A673 (cell line): Measurements from ENCODE around the gene RBPMS2. TPM values are rescaled to one million over a fixed set of nuclear protein-coding genes. Genes with fewer than 3 reads are reported as not detected.
"Not testable (repeated sequence)": the region's sequence is repeated elsewhere in the genome, so short reads cannot be mapped to it uniquely, and the experiment has no call there.

Experiments used
- BruUV-seq: library from RNA; stranded (reverse); fragments of 400-500 nt; replicated peaks from 2 replicates; lab custom pipeline; 2021; lab: Mats Ljungman, UMichigan
- CTCF ChIA-PET: fragments of 300-600 bp; sonication (Branson Sonifier 250); formaldehyde crosslinking; loops from one replicate; lab custom pipeline; 2022; ENCODE audit warnings: antibody characterized with exemption; lab: Charles Lee
- POLR2A ChIA-PET: fragments of 300-600 bp; sonication (Branson Sonifier 250); formaldehyde crosslinking; loops from one replicate; lab custom pipeline; 2022; ENCODE audit warnings: antibody characterized with exemption; ENCODE audit not compliant: low non-redundant PET; lab: Charles Lee
- DNase-seq: peaks from one replicate; pipeline ENCODE4 v3.0.0-alpha.2; 2015; ENCODE audit warnings: low spot score
- H3K27ac ChIP-seq: fragments of 200-600 bp; sonication (generic); 2 replicates; pipeline ENCODE4 v1.5.1; 2016; ENCODE audit warnings: mixed run types, low read depth, mild to moderate bottlenecking, mixed read lengths, antibody characterized with exemption, low read length; ENCODE audit not compliant: poor library complexity, severe bottlenecking
- H3K27me3 ChIP-seq: fragments of 200-600 bp; sonication (generic); replicated peaks from 2 replicates; pipeline ENCODE4 v1.6.1; 2017; ENCODE audit warnings: mixed run types, low read depth, mild to moderate bottlenecking, mixed read lengths, antibody characterized with exemption, low read length; ENCODE audit not compliant: insufficient read depth, poor library complexity
- H3K36me3 ChIP-seq: fragments of 200-600 bp; sonication (generic); 2 replicates; pipeline ENCODE4 v1.6.1; 2016; ENCODE audit warnings: mixed run types, mild to moderate bottlenecking, mixed read lengths, antibody characterized with exemption, low read length; ENCODE audit not compliant: insufficient read depth, poor library complexity, severe bottlenecking
- H3K4me1 ChIP-seq: fragments of 200-600 bp; sonication (generic); 2 replicates; pipeline ENCODE4 v1.6.1; 2017; ENCODE audit warnings: mixed run types, mild to moderate bottlenecking, mixed read lengths, antibody characterized with exemption, low read length; ENCODE audit not compliant: insufficient read depth, poor library complexity, severe bottlenecking
- H3K4me3 ChIP-seq: fragments of 200-600 bp; sonication (generic); 2 replicates; pipeline ENCODE4 v1.5.1; 2016; ENCODE audit warnings: low read depth, mixed run types, mild to moderate bottlenecking, mixed read lengths, low read length; ENCODE audit not compliant: poor library complexity, severe bottlenecking
- H3K9me3 ChIP-seq: fragments of 200-600 bp; sonication (generic); 2 replicates; pipeline ENCODE4 v1.6.1; 2016; ENCODE audit warnings: mixed run types, low read depth, mild to moderate bottlenecking, mixed read lengths, antibody characterized with exemption, low read length; ENCODE audit not compliant: poor library complexity, severe bottlenecking
- CTCF ChIP-seq: fragments of 300-800, 200-600 bp; sonication (generic); conservative IDR thresholded peaks from 2 replicates; pipeline ENCODE4 v1.5.1; 2017; ENCODE audit warnings: low read depth, mild to moderate bottlenecking, antibody characterized with exemption, low read length, moderate library complexity, mixed read lengths
- EZH2 ChIP-seq: fragments of 200-600 bp; sonication (generic); IDR thresholded peaks from 2 replicates; pipeline ENCODE4 v1.6.1; 2017; ENCODE audit warnings: borderline replicate concordance, low read depth, mild to moderate bottlenecking, mixed read lengths, antibody characterized with exemption, low read length; ENCODE audit not compliant: poor library complexity, severe bottlenecking
- intact Hi-C: fragments of 100-400 bp; cut with micrococcal nuclease; formaldehyde crosslinking; loops from one replicate; pipeline ENCODE4 v1.10.0; 2022; ENCODE audit not compliant: unreplicated experiment
- total RNA-seq: library from RNA; stranded (reverse); gene quantifications from 2 replicates; pipeline ENCODE4 v1.2.3, GENCODE V29; 2021

RBPMS2 gene
- total RNA-seq, 1 experiment from 2014 or later, result 2.9 TPM

- no TSS peak for BruUV-seq
These were observed 32.5 kb downstream of the RBPMS2 start for GRCh38 chr15:64742921-64743320.

GRCh38 chr15:64742385-64742784, 33.0 kb downstream of the RBPMS2 start:
- intact Hi-C loops, result no loop called here
- no peaks in the 10 kb centered on the region for H3K36me3 ChIP-seq
- no peak for TF ChIP-seq EZH2
- TF ChIP-seq CTCF, result no peak
- H3K9me3 ChIP-seq, result no peaks in the 10 kb centered on the region
- no peak for DNase-seq
- no peaks in the 10 kb centered on the region for H3K27me3 ChIP-seq
- ChIA-PET CTCF (no interaction called here), POLR2A (no interaction called here)
- no peak overlapping the region for H3K27ac ChIP-seq
- no TSS peak for BruUV-seq
- no peak overlapping the region for H3K4me3 ChIP-seq
- no peaks in the 10 kb centered on the region for H3K4me1 ChIP-seq

More at GRCh38 chr15:64742921-64743320, 32.5 kb downstream of the RBPMS2 start:
- no peaks in the 10 kb centered on the region for H3K9me3 ChIP-seq
- ChIA-PET POLR2A (no interaction called here), CTCF (no interaction called here)
- no peaks in the 10 kb centered on the region for H3K27me3 ChIP-seq
- H3K4me3 ChIP-seq, result no peak overlapping the region
- no peaks in the 10 kb centered on the region for H3K4me1 ChIP-seq
- intact Hi-C loops, result no loop called here
- no peaks in the 10 kb centered on the region for H3K36me3 ChIP-seq
- no peak overlapping the region for H3K27ac ChIP-seq
- DNase-seq, result no peak
- TF ChIP-seq EZH2, result no peak
- no peak for TF ChIP-seq CTCF

GRCh38 chr15:64741708-64742107, 33.7 kb downstream of the RBPMS2 start:
- intact Hi-C loops, DNase-seq, BruUV-seq, POLR2A ChIA-PET, H3K4me3 ChIP-seq, H3K27ac ChIP-seq, H3K9me3 ChIP-seq, H3K27me3 ChIP-seq, H3K4me1 ChIP-seq, H3K36me3 ChIP-seq: not testable (repeated sequence)
- CTCF ChIA-PET, result interaction anchor here (1.2 kb wide), 1 partner anchor 14 kb away, joined by 5 read pairs; no protein-coding TSS in a partner anchor
